22Rv1 (cell line): ENCODE results near the gene TNRC6A.

Source experiments
- CTCF ChIP-seq: fragments of 450-650 bp; IDR thresholded peaks from 2 replicates; pipeline ENCODE4 v1.5.1; 2017; ENCODE audit warnings: mild to moderate bottlenecking
- ZFX ChIP-seq: fragments of 450-650 bp; IDR thresholded peaks from 2 replicates; pipeline ENCODE4 v1.6.1; 2017; ENCODE audit warnings: antibody characterized with exemption, borderline replicate concordance

- TF ChIP-seq CTCF (no peak), ZFX (no peak)
These were observed 85.6 kb downstream of the TNRC6A start for GRCh38 chr16:24815021-24815420.
